AG09309 (cell line): Measurements from ENCODE around the gene PIGA.

Experiments
- DNase-seq: peaks from one replicate; pipeline ENCODE4 v3.0.0-alpha.2; 2010; ENCODE audit warnings: low read depth
- H3K4me3 ChIP-seq: 2 replicates; pipeline ENCODE4 v1.5.1; 2011; ENCODE audit warnings: mild to moderate bottlenecking, low read depth, low read length, moderate library complexity; ENCODE audit not compliant: control insufficient read depth
- TF ChIP-seq, protein P1 (sequence below): IDR thresholded peaks from 2 replicates; pipeline ENCODE4 v1.5.1; 2011; ENCODE audit warnings: mild to moderate bottlenecking, low read depth, low read length, inconsistent platforms; ENCODE audit not compliant: insufficient read depth, control insufficient read depth; ENCODE audit errors: missing control alignments

PIGA gene

DNA sequence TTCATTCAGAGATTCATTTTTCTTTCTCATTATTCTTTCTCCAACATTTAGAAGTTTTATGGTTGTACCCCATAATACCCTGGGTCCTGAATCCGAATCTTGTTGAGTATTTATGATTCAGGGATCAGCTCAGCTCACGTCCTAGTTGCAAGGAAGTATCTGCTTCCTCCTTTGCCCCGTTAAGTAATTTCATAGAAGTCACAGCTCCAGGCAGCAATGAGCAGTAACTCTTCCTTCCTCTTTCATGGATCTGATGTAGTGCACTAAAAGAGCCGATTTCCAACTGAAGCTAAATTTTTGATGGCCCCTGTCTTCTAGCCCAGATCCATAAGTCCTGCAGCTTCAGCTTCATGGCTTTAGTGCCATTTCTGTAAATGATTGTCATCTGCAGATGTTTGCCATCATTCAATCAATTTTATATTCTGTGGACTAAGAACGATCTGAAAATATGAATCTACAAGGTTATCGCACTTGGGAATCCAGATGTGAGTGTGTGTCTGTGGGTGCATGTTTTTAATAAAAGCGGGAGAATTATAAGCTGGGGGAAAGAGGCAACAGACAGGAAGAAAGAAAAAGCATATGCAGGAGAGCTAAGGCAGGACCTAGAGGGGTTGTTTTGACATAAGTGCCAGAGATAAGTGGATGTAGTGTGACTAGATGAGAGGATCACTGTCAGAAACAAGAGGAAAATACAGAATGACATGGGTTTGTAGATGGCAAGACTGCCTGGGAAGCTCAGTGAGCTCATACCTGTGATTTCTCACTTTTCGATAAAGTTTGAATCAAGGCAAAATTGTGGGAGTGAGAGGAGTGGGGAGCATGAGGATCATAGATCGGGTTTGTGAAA, 31.4 kb upstream of the PIGA start:
- H3K4me3 ChIP-seq, result no peak overlapping the region
- TF ChIP-seq, protein P1, sequence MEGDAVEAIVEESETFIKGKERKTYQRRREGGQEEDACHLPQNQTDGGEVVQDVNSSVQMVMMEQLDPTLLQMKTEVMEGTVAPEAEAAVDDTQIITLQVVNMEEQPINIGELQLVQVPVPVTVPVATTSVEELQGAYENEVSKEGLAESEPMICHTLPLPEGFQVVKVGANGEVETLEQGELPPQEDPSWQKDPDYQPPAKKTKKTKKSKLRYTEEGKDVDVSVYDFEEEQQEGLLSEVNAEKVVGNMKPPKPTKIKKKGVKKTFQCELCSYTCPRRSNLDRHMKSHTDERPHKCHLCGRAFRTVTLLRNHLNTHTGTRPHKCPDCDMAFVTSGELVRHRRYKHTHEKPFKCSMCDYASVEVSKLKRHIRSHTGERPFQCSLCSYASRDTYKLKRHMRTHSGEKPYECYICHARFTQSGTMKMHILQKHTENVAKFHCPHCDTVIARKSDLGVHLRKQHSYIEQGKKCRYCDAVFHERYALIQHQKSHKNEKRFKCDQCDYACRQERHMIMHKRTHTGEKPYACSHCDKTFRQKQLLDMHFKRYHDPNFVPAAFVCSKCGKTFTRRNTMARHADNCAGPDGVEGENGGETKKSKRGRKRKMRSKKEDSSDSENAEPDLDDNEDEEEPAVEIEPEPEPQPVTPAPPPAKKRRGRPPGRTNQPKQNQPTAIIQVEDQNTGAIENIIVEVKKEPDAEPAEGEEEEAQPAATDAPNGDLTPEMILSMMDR, result no peak
- no peak for DNase-seq

DNA sequence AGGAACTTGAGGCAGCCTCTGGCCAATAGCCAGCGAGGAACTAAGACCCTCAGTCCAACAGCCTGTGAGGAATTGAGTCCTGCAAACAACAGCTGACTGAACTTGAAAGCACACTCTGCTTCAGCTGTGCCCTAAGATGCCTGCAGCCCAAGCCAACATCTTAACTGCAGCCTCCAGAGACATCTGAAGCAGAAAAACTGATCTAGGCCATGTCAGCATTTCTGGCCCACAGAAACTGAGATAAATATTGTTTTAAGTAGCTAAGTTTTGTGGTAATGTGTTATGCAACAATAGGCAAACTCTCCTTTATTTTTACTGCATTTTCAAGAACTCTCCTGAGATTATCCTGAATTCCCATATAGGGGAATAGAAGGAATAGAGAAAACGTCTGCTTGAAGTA, 24.4 kb upstream of the PIGA start:
- TF ChIP-seq, protein P1, result no peak
- DNase-seq, result no peak
- no peak overlapping the region for H3K4me3 ChIP-seq

DNA sequence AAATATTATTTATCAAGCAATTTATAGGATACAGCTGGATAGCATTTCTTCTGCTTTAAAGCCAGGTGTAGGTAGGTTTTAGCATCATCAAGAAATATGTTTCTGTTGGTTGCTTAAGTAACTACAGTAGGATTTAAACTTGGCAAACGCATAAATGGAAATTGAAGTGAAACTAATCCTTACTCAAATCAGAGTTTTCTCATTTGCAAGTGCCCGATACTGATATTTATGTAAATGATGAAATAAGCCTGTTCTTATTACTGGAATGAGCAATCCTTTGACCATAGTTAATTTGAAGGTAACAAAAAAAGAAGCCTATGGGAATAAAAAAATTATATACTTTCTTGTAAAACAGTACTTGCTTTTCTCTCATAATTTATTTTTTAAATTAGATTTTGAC, 23.2 kb upstream of the PIGA start:
- TF ChIP-seq, protein P1, result no peak
- no peak for DNase-seq
- H3K4me3 ChIP-seq, result no peak overlapping the region

DNA sequence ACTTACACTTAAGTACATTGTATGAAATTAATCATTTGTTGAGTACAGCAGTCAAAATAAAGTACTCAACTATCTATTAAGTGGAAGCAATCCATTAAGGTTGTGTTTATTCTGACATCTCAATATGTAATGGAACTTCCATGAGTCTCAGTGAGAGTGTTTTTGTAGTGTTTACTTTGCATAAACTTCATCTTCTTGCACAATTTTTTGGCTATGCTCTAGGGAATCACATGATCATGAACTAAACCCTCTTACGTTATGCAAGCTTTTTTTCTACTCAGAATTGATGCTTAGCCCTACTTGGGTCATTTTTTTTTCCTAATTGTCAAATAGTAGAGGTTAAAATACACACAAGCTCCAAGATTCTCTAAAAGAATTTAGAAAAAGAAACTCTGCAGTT, 21.1 kb upstream of the PIGA start:
- no peak overlapping the region for H3K4me3 ChIP-seq
- TF ChIP-seq, protein P1, result no peak
- no peak for DNase-seq

DNA sequence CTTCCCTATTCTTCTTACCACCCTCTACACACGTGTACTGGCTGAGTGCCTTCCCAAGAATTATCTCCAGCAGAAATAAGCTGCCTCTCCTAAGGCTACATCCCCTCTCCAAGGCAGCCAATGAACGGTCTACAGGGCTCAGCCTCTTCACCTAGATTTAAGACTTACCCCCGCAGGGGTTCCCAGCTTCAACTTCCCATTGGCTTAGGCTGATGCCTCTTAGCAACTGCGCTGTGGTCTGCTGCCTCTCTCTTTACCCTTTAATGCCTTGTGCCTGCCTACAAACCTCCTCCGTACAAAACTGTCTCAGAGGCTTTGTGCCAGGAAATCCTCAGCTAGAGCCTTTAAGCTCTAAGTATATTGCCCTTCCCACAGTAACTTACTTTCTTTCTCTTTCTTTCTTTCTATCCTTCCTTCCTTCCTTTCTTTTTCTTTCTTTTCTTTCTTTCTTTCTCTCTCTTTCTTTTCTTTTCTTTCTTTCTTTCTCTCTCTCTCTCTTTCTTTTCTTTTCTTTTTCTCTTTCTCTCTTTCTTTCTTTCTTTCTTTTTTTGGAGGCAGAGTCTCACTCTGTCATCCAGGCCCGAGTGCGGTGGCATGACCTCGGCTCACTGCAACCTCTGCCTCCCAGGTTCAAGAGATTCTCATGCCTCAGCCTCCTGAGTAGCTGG, 15.1 kb upstream of the PIGA start:
- DNase-seq, result no peak

DNA sequence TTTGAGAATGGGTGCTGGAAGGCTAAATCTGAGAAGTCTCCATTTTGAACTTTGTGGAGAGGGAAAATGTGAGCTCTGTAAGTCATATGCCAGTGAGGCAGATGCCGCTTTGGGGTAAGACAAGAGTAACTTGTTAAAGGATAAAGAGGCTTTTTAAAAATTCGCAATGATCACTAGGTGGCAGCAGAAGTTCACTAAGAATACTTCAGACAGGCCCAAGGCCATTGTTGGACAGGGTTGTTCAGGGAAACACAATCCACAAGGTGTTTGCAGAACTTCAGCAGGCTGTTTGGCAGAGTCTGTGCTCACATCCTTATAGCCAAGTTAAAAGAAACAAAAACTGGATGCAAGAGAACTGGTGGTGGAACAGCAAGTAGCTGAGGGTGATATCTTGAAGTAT, 13.7 kb upstream of the PIGA start:
- H3K4me3 ChIP-seq, result no peak overlapping the region
- TF ChIP-seq, protein P1, result peak; percentile 62
- peak; percentile 32 for DNase-seq

More for the DNA sequence above, 15.1 kb upstream of the PIGA start:
- H3K4me3 ChIP-seq, result no peak overlapping the region
- TF ChIP-seq, protein P1, result no peak
